HepG2 (cell line): Measurements from ENCODE around the gene MYADML2. TPM values are rescaled to one million over a fixed set of nuclear protein-coding genes. Genes with fewer than 3 reads are reported as not detected.

Experiments used
- DNMT1 ChIP-seq: sonication (generic); formaldehyde crosslinking; IDR thresholded peaks from 2 replicates; pipeline ENCODE4 v1.5.1; 2020; ENCODE audit warnings: mild to moderate bottlenecking, missing genetic modification reagents
- FOXJ3 ChIP-seq: sonication (generic); formaldehyde crosslinking; IDR thresholded peaks from 2 replicates; pipeline ENCODE4 v1.4.0; 2020; ENCODE audit warnings: missing genetic modification reagents, mild to moderate bottlenecking, borderline replicate concordance
- GATAD2A ChIP-seq: IDR thresholded peaks from 2 replicates; pipeline ENCODE4 v1.6.1; 2016
- HES4 ChIP-seq: sonication (generic); formaldehyde crosslinking; IDR thresholded peaks from 2 replicates; pipeline ENCODE4 v1.9.0; 2021; ENCODE audit warnings: mild to moderate bottlenecking, missing genetic modification reagents, borderline replicate concordance
- PHB2 ChIP-seq: fragments of 450-650 bp; IDR thresholded peaks from 2 replicates; pipeline ENCODE4 v1.6.1; 2018; ENCODE audit not compliant: partially characterized antibody
- PHF21A ChIP-seq: sonication (generic); formaldehyde crosslinking; IDR thresholded peaks from 2 replicates; pipeline ENCODE4 v1.5.0; 2020; ENCODE audit warnings: mild to moderate bottlenecking, missing genetic modification reagents
- SALL2 ChIP-seq: sonication (generic); formaldehyde crosslinking; IDR thresholded peaks from 2 replicates; pipeline ENCODE4 v1.8.1; 2023; ENCODE audit warnings: mild to moderate bottlenecking, missing genetic modification reagents, inconsistent platforms
- SOX13 ChIP-seq, 3 experiments: fragments of 450-650 bp in 1 of 3; sonication (generic) in 1 of 3; formaldehyde crosslinking in 1 of 3; IDR thresholded peaks in 2 of 3; conservative IDR thresholded peaks in 1 of 3; 2 replicates each; pipeline versions ENCODE4 v1.5.0 to v1.6.1; 2016 to 2020; ENCODE audit warnings: antibody characterized with exemption in 1 of 3, mild to moderate bottlenecking in 1 of 3, missing compliant biosample characterization in 1 of 3, missing genetic modification reagents in 1 of 3, moderate library complexity in 1 of 3
- SRSF9 ChIP-seq: fragments of 200-400 bp; formaldehyde crosslinking; IDR thresholded peaks from 2 replicates; pipeline ENCODE4 v1.6.1; 2018; ENCODE audit warnings: borderline replicate concordance, mild to moderate bottlenecking, low read depth, low read length; ENCODE audit not compliant: insufficient read depth, poor library complexity, severe bottlenecking
- ZC3H4 ChIP-seq: sonication (generic); formaldehyde crosslinking; IDR thresholded peaks from 2 replicates; pipeline ENCODE4 v1.4.0; 2020; ENCODE audit warnings: missing genetic modification reagents, borderline replicate concordance
- ZNF264 ChIP-seq: sonication (generic); formaldehyde crosslinking; IDR thresholded peaks from 2 replicates; pipeline ENCODE4 v1.4.0; 2020; ENCODE audit warnings: missing genetic modification reagents
- ZNF383 ChIP-seq: sonication (generic); formaldehyde crosslinking; IDR thresholded peaks from 2 replicates; pipeline ENCODE4 v1.4.0; 2020; ENCODE audit warnings: missing genetic modification reagents, mild to moderate bottlenecking, borderline replicate concordance
- ZNF678 ChIP-seq: sonication (generic); formaldehyde crosslinking; IDR thresholded peaks from 2 replicates; pipeline ENCODE4 v1.4.0; 2020; ENCODE audit warnings: mild to moderate bottlenecking, missing genetic modification reagents
- ZNF790 ChIP-seq: sonication (generic); formaldehyde crosslinking; IDR thresholded peaks from 2 replicates; pipeline ENCODE4 v1.8.0; 2022; ENCODE audit warnings: missing genetic modification reagents, mild to moderate bottlenecking, borderline replicate concordance
- polyA plus RNA-seq, 8 experiments: library from polyadenylated mRNA; depleted of rRNA in 3 of 8; stranded (reverse) in 7 of 8; unstranded in 1 of 8; fragments of >200 nt; fragmentation: Illumina TruSeq in 4 of 8; extraction: Trizol in 4 of 8; gene quantifications; 2 replicates each; pipeline versions ENCODE4 v1.2.1 to v1.2.3, GENCODE V29; 2011 to 2016; ENCODE audit warnings: low read depth in 4 of 8, missing spikeins in 1 of 8, mixed read lengths in 1 of 8; ENCODE audit not compliant: insufficient read depth in 1 of 8
- total RNA-seq, 5 experiments: library from RNA; depleted of rRNA; stranded (reverse); fragments of >200 nt; fragmentation: Illumina TruSeq; extraction: Trizol; gene quantifications; 2 replicates each; pipeline ENCODE4 v1.2.3, GENCODE V29; 2016; ENCODE audit warnings: low read depth in 1 of 5
- TF ChIP-seq, protein P1 (sequence below): sonication (generic); formaldehyde crosslinking; IDR thresholded peaks from 2 replicates; pipeline ENCODE4 v1.8.1; 2022; ENCODE audit warnings: low read depth, mild to moderate bottlenecking, missing genetic modification reagents
- TF ChIP-seq, protein P2 (sequence below): IDR thresholded peaks from 2 replicates; pipeline ENCODE4 v1.6.1; 2016; ENCODE audit warnings: missing compliant biosample characterization, missing genetic modification reagents, borderline replicate concordance
- TF ChIP-seq, protein P3 (sequence below): sonication (generic); formaldehyde crosslinking; IDR thresholded peaks from 2 replicates; pipeline ENCODE4 v1.4.0; 2020; ENCODE audit warnings: missing genetic modification reagents
- TF ChIP-seq, protein P4 (sequence below): sonication (generic); formaldehyde crosslinking; conservative IDR thresholded peaks from 2 replicates; pipeline ENCODE4 v1.8.1; 2023; ENCODE audit warnings: missing genetic modification reagents

MYADML2 gene
- total and polyA plus RNA-seq, 2 of the 13 experiments (the other 11 are each of a cell fraction or from before 2014, with no cell fraction given) = not detected

DNA sequence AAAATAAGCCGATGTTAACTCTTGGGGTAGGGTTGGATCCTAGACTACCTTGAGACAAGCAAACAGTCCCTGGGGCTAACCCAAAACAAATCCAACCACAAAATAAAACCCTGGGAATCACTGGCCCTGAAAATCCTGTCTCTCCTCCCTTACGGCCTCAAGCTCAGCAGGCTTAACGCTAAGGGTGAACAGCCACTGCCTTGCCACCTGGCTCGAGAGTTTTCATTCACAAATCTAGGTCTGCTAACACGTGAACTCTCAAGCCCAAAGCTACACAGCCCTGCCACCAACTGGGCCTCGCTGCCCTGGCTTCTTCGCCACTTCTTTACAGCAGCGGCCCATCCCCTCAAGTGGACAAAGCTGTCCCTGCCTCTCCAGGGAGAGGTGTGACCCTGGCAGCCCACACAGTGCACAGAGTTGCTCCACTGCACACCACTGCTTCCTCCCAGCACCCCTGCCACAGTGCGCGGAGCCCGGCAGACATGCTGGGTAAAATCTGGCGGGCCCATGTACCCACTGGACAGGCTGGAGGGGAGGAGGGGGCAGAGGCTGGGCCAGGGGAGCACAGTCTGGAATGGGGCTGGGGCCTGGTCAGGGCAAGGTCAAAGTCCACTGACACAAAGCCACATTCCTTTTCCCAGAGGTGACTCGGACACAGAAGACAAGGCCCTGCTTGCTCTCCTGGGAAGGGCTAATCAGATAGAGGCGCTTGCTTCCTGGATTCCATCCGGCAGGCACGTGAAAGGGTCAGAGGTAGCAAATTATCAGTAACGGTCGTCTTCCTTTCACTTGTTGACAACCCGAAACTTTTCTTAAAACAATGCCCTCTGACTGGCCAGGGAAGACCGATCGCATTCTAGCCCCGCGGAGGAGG lies 36.8 kb downstream of the MYADML2 start (continued):
- TF ChIP-seq, protein P1, sequence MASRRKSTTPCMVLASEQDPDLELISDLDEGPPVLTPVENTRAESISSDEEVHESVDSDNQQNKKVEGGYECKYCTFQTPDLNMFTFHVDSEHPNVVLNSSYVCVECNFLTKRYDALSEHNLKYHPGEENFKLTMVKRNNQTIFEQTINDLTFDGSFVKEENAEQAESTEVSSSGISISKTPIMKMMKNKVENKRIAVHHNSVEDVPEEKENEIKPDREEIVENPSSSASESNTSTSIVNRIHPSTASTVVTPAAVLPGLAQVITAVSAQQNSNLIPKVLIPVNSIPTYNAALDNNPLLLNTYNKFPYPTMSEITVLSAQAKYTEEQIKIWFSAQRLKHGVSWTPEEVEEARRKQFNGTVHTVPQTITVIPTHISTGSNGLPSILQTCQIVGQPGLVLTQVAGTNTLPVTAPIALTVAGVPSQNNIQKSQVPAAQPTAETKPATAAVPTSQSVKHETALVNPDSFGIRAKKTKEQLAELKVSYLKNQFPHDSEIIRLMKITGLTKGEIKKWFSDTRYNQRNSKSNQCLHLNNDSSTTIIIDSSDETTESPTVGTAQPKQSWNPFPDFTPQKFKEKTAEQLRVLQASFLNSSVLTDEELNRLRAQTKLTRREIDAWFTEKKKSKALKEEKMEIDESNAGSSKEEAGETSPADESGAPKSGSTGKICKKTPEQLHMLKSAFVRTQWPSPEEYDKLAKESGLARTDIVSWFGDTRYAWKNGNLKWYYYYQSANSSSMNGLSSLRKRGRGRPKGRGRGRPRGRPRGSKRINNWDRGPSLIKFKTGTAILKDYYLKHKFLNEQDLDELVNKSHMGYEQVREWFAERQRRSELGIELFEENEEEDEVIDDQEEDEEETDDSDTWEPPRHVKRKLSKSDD (CRISPR knock-in tag) = peak; percentile 82; the same call in 1 of the 2 replicates
- TF ChIP-seq ZNF383 (CRISPR knock-in tag) (peak; percentile 40), SRSF9 (no peak), ZNF264 (CRISPR knock-in tag) (peak; percentile 93), ZNF790 (CRISPR knock-in tag) (no peak), FOXJ3 (CRISPR knock-in tag) (peak; percentile 80; the same call in 1 of the 2 replicates), SALL2 (CRISPR knock-in tag) (peak; percentile 43; the same call in 1 of the 2 replicates), DNMT1 (CRISPR knock-in tag) (no peak), PHF21A (CRISPR knock-in tag) (peak; percentile 94), GATAD2A (CRISPR knock-in tag) (peak; percentile 90), ZNF678 (CRISPR knock-in tag) (no peak), HES4 (CRISPR knock-in tag) (no peak; the same call in 1 of the 2 replicates), SOX13 (IDR thresholded peaks at IDR 0.05) (no peak; the same call in 1 of the 2 replicates), SOX13 (CRISPR knock-in tag; conservative IDR thresholded peaks at IDR 0.05 in 1 of 2, IDR thresholded peaks at IDR 0.05 in 1 of 2) (peak in 1 of 2 experiments; percentile 88; a peak in 2 of 4 replicates), ZC3H4 (peak; percentile 97), PHB2 (no peak)
- TF ChIP-seq, protein P2, sequence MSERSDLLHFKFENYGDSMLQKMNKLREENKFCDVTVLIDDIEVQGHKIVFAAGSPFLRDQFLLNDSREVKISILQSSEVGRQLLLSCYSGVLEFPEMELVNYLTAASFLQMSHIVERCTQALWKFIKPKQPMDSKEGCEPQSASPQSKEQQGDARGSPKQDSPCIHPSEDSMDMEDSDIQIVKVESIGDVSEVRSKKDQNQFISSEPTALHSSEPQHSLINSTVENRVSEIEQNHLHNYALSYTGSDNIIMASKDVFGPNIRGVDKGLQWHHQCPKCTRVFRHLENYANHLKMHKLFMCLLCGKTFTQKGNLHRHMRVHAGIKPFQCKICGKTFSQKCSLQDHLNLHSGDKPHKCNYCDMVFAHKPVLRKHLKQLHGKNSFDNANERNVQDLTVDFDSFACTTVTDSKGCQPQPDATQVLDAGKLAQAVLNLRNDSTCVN (CRISPR knock-in tag) = 0 out of 2 replicates have a peak, but pooled peaks have one; percentile 14
- TF ChIP-seq, protein P3, sequence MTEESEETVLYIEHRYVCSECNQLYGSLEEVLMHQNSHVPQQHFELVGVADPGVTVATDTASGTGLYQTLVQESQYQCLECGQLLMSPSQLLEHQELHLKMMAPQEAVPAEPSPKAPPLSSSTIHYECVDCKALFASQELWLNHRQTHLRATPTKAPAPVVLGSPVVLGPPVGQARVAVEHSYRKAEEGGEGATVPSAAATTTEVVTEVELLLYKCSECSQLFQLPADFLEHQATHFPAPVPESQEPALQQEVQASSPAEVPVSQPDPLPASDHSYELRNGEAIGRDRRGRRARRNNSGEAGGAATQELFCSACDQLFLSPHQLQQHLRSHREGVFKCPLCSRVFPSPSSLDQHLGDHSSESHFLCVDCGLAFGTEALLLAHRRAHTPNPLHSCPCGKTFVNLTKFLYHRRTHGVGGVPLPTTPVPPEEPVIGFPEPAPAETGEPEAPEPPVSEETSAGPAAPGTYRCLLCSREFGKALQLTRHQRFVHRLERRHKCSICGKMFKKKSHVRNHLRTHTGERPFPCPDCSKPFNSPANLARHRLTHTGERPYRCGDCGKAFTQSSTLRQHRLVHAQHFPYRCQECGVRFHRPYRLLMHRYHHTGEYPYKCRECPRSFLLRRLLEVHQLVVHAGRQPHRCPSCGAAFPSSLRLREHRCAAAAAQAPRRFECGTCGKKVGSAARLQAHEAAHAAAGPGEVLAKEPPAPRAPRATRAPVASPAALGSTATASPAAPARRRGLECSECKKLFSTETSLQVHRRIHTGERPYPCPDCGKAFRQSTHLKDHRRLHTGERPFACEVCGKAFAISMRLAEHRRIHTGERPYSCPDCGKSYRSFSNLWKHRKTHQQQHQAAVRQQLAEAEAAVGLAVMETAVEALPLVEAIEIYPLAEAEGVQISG (CRISPR knock-in tag) = peak; percentile 87
- TF ChIP-seq, protein P4, sequence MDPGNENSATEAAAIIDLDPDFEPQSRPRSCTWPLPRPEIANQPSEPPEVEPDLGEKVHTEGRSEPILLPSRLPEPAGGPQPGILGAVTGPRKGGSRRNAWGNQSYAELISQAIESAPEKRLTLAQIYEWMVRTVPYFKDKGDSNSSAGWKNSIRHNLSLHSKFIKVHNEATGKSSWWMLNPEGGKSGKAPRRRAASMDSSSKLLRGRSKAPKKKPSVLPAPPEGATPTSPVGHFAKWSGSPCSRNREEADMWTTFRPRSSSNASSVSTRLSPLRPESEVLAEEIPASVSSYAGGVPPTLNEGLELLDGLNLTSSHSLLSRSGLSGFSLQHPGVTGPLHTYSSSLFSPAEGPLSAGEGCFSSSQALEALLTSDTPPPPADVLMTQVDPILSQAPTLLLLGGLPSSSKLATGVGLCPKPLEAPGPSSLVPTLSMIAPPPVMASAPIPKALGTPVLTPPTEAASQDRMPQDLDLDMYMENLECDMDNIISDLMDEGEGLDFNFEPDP (CRISPR knock-in tag) = 0 out of 2 replicates have a peak, but pooled peaks have one; percentile 93
